K562 (cell line): ENCODE results near the gene COL9A3. TPM values are rescaled to one million over a fixed set of nuclear protein-coding genes. Genes with fewer than 3 reads are reported as not detected.

ENCODE experiments used
- BCL6 ChIP-seq: fragments of 250-450 bp; sonication (Bioruptor Pico); IDR thresholded peaks from 2 replicates; pipeline ENCODE4 v1.4.0; 2020
- CBFA2T3 ChIP-seq: fragments of 450-650 bp; IDR thresholded peaks from 2 replicates; pipeline ENCODE4 v1.6.1; 2017
- CC2D1A ChIP-seq: fragments of 450-650 bp; IDR thresholded peaks from 2 replicates; pipeline ENCODE4 v1.6.1; 2017; ENCODE audit warnings: mild to moderate bottlenecking
- CTBP1 ChIP-seq: fragments of 450-650 bp; IDR thresholded peaks from 2 replicates; pipeline ENCODE4 v1.6.1; 2016; ENCODE audit warnings: borderline replicate concordance
- ELF4 ChIP-seq: fragments of 450-650 bp; formaldehyde crosslinking; IDR thresholded peaks from 2 replicates; pipeline ENCODE4 v1.4.0; 2022; ENCODE audit warnings: missing genetic modification characterization
- GABPB1 ChIP-seq: sonication (generic); formaldehyde crosslinking; IDR thresholded peaks from 2 replicates; pipeline ENCODE4 v1.8.0; 2022; ENCODE audit warnings: mild to moderate bottlenecking, missing genetic modification reagents
- GATAD2B ChIP-seq: fragments of 450-650 bp; IDR thresholded peaks from 2 replicates; pipeline ENCODE4 v1.6.1; 2017; ENCODE audit warnings: mild to moderate bottlenecking, borderline replicate concordance
- GTF2A2 ChIP-seq: IDR thresholded peaks from 2 replicates; pipeline ENCODE4 v1.6.1; 2016; ENCODE audit warnings: mild to moderate bottlenecking, missing genetic modification characterization, missing compliant biosample characterization
- GTF2E2 ChIP-seq: fragments of 200-800 bp; sonication (Bioruptor generic); IDR thresholded peaks from 2 replicates; pipeline ENCODE4 v1.6.1; 2016; ENCODE audit warnings: missing genetic modification characterization, missing compliant biosample characterization
- GTF2F1 ChIP-seq: IDR thresholded peaks from 2 replicates; pipeline ENCODE4 v1.6.1; 2011; ENCODE audit warnings: low read depth, low read length, improper control_type of control experiment
- KLF16 ChIP-seq: IDR thresholded peaks from 2 replicates; pipeline ENCODE4 v1.6.1; 2016; ENCODE audit warnings: antibody characterized with exemption
- RAD21 ChIP-seq, 2 experiments: fragments of 250-450 bp in 1 of 2; fragments of 450-650 bp in 1 of 2; sonication (Bioruptor Pico) in 1 of 2; formaldehyde crosslinking in 1 of 2; IDR thresholded peaks in 1 of 2; conservative IDR thresholded peaks in 1 of 2; 2 replicates each; pipeline versions ENCODE4 v1.4.0 to v1.8.0; 2020 to 2022; ENCODE audit warnings: mild to moderate bottlenecking in 2 of 2, moderate library complexity in 1 of 2
- SMAD4 ChIP-seq: fragments of 250-450 bp; sonication (Bioruptor Pico); conservative IDR thresholded peaks from 2 replicates; pipeline ENCODE4 v1.8.0; 2021; ENCODE audit warnings: inconsistent platforms, mild to moderate bottlenecking, moderate library complexity
- XRCC5 ChIP-seq: fragments of 200-400 bp; formaldehyde crosslinking; IDR thresholded peaks from 2 replicates; pipeline ENCODE4 v1.6.1; 2017; ENCODE audit warnings: low read depth, mild to moderate bottlenecking, low read length
- ZNF239 ChIP-seq: fragments of 250-450 bp; sonication (Bioruptor Pico); IDR thresholded peaks from 2 replicates; pipeline ENCODE4 v1.4.0; 2020; ENCODE audit warnings: mild to moderate bottlenecking
- ZNF444 ChIP-seq: fragments of 250-450 bp; sonication (Bioruptor Pico); IDR thresholded peaks from 2 replicates; pipeline ENCODE4 v1.4.0; 2020; ENCODE audit warnings: mild to moderate bottlenecking, moderate library complexity
- ZNF644 ChIP-seq: fragments of 200-800 bp; sonication (Bioruptor generic); IDR thresholded peaks from 2 replicates; pipeline ENCODE4 v1.6.1; 2016; ENCODE audit warnings: low read depth, missing genetic modification characterization, missing compliant biosample characterization
- polyA plus RNA-seq, 8 experiments: library from polyadenylated mRNA; depleted of rRNA in 4 of 8; stranded (reverse) in 5 of 8; unstranded in 3 of 8; fragments of >200 nt; fragmentation: Nextera tagmentation in 2 of 8; fragmentation: Illumina TruSeq in 1 of 8; extraction: Ambion mirVana in 2 of 8; extraction: Trizol in 1 of 8; gene quantifications; 2 replicates each; pipeline versions ENCODE4 v1.2.1 to v1.2.3, GENCODE V29; 2011 to 2014; ENCODE audit warnings: inconsistent platforms in 1 of 8, missing spikeins in 1 of 8
- total RNA-seq, 7 experiments: library from RNA; depleted of rRNA in 6 of 7; stranded (reverse); fragments of >200 nt in 6 of 7; fragmentation: Illumina TruSeq in 2 of 7; extraction: Trizol in 2 of 7; gene quantifications; 2 replicates each; pipeline versions ENCODE4 v1.2.1 to v1.2.3, GENCODE V29; 2011 to 2021; ENCODE audit warnings: low replicate concordance in 1 of 7
- TF ChIP-seq, protein P1 (sequence below): fragments of 450-650 bp; conservative IDR thresholded peaks from 2 replicates; pipeline ENCODE4 v1.6.1; 2016; ENCODE audit warnings: missing genetic modification characterization, low read depth, mild to moderate bottlenecking, missing compliant biosample characterization, moderate library complexity
- TF ChIP-seq, protein P2 (sequence below), 2 experiments: fragments of 150-350 bp in 1 of 2; IDR thresholded peaks; 2 replicates each; pipeline ENCODE4 v1.6.1; 2012 to 2016; ENCODE audit warnings: low read depth in 2 of 2, low read length in 2 of 2, mild to moderate bottlenecking in 1 of 2, moderate library complexity in 1 of 2
- TF ChIP-seq, protein P3 (sequence below): IDR thresholded peaks from 2 replicates; pipeline ENCODE4 v1.6.1; 2014; ENCODE audit warnings: antibody characterized with exemption
- TF ChIP-seq, protein P4 (sequence below), 2 experiments: fragments of 450-650 bp; conservative IDR thresholded peaks; 2 replicates each; pipeline ENCODE4 v1.6.1; 2017; ENCODE audit warnings: mild to moderate bottlenecking in 2 of 2, moderate library complexity in 2 of 2

Gene COL9A3
- total and polyA plus RNA-seq, 9 of the 15 experiments (the other 6 are each of a cell fraction or from before 2014, with no cell fraction given) = 0.14 to 3.6 (median 0.88) TPM; not detected in 1

DNA sequence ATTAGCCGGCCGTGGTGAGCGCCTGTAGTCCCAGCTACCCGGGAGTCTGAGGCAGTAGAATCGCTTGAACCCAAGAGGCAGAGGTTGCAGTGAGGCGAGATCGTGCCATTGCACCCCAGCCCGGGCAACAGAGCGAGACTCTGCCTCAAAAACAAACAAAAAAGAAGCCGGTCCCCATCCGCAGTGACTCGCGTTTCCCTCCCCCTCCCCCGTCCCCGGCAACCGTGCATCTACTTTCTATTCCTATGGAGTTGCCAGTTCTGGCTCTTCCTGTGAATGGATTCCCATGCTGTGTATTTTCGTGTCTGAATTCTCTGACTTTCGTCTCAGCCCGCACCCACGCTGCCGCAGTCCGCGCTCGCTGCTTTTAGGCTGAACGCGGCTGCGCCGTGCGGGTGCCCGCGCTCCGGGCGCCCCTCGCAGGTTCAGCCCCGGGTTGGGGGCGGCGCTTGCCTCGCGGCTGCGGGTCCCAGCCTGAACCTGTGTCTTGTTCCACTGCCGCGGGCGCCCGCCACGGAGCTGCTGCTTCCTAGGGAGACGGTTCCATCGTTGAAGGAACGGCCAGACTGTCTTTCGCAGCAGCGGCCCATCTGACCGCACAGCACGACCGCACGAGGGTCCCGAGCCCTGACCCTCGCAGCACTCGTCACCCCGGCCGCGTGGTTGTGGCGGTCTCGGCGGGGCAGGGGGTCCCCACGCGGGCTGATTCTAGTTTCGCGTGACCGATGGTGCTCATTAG lies 21.7 kb upstream of the COL9A3 start (continued):
- TF ChIP-seq, protein P1, sequence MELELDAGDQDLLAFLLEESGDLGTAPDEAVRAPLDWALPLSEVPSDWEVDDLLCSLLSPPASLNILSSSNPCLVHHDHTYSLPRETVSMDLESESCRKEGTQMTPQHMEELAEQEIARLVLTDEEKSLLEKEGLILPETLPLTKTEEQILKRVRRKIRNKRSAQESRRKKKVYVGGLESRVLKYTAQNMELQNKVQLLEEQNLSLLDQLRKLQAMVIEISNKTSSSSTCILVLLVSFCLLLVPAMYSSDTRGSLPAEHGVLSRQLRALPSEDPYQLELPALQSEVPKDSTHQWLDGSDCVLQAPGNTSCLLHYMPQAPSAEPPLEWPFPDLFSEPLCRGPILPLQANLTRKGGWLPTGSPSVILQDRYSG (tag) = no peak
- TF ChIP-seq, protein P2, sequence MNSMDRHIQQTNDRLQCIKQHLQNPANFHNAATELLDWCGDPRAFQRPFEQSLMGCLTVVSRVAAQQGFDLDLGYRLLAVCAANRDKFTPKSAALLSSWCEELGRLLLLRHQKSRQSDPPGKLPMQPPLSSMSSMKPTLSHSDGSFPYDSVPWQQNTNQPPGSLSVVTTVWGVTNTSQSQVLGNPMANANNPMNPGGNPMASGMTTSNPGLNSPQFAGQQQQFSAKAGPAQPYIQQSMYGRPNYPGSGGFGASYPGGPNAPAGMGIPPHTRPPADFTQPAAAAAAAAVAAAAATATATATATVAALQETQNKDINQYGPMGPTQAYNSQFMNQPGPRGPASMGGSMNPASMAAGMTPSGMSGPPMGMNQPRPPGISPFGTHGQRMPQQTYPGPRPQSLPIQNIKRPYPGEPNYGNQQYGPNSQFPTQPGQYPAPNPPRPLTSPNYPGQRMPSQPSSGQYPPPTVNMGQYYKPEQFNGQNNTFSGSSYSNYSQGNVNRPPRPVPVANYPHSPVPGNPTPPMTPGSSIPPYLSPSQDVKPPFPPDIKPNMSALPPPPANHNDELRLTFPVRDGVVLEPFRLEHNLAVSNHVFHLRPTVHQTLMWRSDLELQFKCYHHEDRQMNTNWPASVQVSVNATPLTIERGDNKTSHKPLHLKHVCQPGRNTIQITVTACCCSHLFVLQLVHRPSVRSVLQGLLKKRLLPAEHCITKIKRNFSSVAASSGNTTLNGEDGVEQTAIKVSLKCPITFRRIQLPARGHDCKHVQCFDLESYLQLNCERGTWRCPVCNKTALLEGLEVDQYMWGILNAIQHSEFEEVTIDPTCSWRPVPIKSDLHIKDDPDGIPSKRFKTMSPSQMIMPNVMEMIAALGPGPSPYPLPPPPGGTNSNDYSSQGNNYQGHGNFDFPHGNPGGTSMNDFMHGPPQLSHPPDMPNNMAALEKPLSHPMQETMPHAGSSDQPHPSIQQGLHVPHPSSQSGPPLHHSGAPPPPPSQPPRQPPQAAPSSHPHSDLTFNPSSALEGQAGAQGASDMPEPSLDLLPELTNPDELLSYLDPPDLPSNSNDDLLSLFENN (IDR thresholded peaks at IDR 0.05; ENCODE audit: low read depth in 2 of 2, low read length in 2 of 2) = no peak
- no peak for TF ChIP-seq CC2D1A
- TF ChIP-seq SMAD4 (CRISPR knock-in tag) = peak; percentile 30; the same call in 1 of the 2 replicates
- TF ChIP-seq CTBP1 = peak; percentile 58
- TF ChIP-seq ZNF444 (CRISPR knock-in tag) = peak; percentile 73
- TF ChIP-seq GABPB1 = no peak; the same call in 1 of the 2 replicates
- TF ChIP-seq, protein P3, sequence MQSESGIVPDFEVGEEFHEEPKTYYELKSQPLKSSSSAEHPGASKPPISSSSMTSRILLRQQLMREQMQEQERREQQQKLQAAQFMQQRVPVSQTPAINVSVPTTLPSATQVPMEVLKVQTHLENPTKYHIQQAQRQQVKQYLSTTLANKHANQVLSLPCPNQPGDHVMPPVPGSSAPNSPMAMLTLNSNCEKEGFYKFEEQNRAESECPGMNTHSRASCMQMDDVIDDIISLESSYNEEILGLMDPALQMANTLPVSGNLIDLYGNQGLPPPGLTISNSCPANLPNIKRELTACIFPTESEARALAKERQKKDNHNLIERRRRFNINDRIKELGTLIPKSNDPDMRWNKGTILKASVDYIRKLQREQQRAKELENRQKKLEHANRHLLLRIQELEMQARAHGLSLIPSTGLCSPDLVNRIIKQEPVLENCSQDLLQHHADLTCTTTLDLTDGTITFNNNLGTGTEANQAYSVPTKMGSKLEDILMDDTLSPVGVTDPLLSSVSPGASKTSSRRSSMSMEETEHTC = 0 out of 2 replicates have a peak, but pooled peaks have one; percentile 46
- TF ChIP-seq ELF4 (CRISPR knock-in tag) = no peak
- TF ChIP-seq BCL6 (CRISPR knock-in tag) = no peak
- TF ChIP-seq ZNF644 (tag) = no peak; the same call in 1 of the 2 replicates
- no peak for TF ChIP-seq ZNF239 (CRISPR knock-in tag)
- TF ChIP-seq GATAD2B = peak; percentile 56; the same call in 1 of the 2 replicates
- TF ChIP-seq GTF2A2 (tag) = no peak
- TF ChIP-seq GTF2F1 = no peak
- TF ChIP-seq, protein P4, sequence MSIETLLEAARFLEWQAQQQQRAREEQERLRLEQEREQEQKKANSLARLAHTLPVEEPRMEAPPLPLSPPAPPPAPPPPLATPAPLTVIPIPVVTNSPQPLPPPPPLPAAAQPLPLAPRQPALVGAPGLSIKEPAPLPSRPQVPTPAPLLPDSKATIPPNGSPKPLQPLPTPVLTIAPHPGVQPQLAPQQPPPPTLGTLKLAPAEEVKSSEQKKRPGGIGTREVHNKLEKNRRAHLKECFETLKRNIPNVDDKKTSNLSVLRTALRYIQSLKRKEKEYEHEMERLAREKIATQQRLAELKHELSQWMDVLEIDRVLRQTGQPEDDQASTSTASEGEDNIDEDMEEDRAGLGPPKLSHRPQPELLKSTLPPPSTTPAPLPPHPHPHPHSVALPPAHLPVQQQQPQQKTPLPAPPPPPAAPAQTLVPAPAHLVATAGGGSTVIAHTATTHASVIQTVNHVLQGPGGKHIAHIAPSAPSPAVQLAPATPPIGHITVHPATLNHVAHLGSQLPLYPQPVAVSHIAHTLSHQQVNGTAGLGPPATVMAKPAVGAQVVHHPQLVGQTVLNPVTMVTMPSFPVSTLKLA (conservative IDR thresholded peaks at IDR 0.05) = peak in 1 of 2 experiments; percentile 27; a peak in 1 of 4 replicates
- TF ChIP-seq GTF2E2 (tag) = no peak
- TF ChIP-seq XRCC5 = no peak
- peak; percentile 14; the same call in 1 of the 2 replicates for TF ChIP-seq CBFA2T3
- no peak for TF ChIP-seq KLF16
- no peak for TF ChIP-seq RAD21 (CRISPR knock-in tag; conservative IDR thresholded peaks at IDR 0.05 in 1 of 2, IDR thresholded peaks at IDR 0.05 in 1 of 2)
